T1000 (cell line): ENCODE data around the gene PCDHA5.
"Not testable (repeated sequence)": the region's sequence is repeated elsewhere in the genome, so short reads cannot be mapped to it uniquely, and the experiment has no call there.

ENCODE experiments used
- DNase-seq: peaks from one replicate; lab custom pipeline; 2025; ENCODE audit warnings: mixed read lengths; lab: John Stamatoyannopoulos, UW

The PCDHA5 gene

DNA sequence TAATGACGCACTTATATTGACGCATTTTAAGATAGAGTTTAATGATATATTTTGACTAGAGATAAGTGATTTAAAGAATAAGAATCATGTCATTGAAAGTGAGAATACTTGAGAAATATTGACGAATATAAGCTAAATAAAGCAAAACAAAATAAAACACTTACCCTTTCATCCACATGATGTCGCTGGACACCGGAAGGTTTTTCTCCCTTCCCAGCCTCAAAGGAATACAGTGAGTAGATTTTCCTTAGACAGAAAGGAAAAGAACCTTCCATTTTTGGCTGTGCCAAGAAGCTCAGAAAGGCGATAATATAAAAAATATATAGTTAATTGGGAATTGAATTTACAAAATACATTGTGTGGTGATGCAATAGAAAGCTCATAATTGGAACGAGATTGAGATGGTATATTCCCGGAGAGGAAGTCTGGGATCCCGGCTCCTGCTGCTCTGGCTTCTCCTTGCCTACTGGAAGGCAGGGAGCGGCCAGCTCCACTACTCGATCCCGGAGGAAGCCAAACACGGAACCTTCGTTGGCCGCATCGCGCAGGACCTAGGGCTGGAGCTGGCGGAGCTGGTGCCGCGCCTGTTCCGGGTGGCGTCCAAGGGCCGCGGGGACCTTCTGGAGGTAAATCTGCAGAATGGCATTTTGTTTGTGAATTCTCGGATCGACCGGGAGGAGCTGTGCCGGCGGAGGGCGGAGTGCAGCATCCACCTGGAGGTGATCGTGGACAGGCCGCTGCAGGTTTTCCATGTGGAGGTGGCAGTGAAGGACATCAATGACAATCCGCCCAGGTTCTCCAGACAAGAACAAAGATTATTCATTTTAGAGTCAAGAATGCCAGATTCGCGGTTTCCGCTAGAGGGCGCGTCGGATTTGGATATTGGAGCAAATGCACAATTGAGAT is at the start of gene PCDHA5:
TSS of gene PCDHA5 (plus strand) at position 239 of the 906 bp plus-strand sequence.
- no peak for DNase-seq

DNA sequence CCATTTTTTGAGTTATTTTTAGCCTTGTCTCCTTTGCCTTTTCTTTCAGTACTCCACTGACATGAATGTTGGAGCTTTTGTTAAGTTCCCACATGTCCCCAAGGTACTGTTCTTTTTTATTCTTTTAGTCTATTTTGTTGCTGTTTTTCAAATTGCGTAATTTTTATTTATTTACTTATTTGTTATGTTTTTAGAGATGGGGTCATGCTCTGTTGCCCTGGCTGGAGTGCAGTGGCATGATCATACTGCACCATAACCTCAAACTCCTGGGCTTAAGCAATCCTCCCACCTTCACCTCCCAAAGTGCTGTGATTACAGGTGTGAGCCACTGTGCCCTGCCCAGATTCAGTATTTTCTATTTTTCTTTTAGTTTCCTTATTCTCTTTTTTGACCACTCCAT is 40.9 kb upstream of the PCDHA5 start:
- no peak for DNase-seq

DNA sequence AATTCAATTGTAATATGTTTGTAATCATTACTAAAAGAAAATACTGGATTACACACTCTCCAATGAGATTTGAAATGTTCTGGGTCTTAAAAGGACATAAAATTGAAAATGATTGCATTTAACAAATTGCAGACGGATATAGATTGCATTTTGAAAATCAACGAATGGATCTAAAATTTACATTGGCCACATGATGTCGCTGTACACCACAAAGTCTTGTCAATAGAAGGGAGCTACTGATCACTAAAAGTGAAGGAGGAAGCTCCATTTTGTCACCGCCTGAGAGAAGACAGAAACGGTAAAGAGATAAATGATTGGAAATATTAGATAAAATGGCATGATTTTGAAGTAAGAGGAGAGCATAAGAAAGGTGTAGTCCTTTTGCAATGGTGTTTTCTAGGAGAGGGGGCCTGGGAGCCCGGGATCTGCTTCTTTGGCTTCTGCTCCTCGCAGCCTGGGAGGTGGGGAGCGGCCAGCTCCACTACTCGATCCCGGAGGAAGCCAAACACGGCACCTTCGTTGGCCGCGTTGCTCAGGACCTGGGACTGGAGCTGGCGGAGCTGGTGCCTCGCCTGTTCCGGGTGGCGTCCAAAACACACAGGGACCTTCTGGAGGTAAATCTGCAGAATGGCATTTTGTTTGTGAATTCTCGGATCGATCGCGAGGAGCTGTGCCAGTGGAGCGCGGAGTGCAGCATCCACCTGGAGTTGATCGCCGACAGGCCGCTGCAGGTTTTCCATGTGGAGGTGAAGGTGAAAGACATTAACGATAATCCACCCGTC is 35.3 kb upstream of the PCDHA5 start, which contains the start of gene PCDHA1:
TSS of gene PCDHA1 (plus strand) at position 236 of the 782 bp plus-strand sequence.
- no peak for DNase-seq

DNA sequence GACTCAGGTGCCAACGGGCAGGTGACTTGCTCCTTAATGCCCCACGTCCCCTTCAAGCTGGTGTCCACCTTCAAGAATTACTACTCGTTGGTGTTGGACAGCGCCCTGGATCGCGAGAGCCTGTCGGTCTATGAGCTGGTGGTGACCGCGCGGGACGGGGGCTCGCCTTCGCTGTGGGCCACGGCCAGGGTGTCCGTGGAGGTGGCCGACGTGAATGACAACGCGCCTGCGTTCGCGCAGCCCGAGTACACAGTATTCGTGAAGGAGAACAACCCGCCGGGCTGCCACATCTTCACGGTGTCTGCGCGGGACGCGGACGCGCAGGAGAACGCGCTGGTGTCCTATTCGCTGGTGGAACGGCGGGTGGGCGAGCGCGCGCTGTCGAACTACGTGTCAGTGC is 34.0 kb upstream of the PCDHA5 start:
- not testable (repeated sequence) for DNase-seq

DNA sequence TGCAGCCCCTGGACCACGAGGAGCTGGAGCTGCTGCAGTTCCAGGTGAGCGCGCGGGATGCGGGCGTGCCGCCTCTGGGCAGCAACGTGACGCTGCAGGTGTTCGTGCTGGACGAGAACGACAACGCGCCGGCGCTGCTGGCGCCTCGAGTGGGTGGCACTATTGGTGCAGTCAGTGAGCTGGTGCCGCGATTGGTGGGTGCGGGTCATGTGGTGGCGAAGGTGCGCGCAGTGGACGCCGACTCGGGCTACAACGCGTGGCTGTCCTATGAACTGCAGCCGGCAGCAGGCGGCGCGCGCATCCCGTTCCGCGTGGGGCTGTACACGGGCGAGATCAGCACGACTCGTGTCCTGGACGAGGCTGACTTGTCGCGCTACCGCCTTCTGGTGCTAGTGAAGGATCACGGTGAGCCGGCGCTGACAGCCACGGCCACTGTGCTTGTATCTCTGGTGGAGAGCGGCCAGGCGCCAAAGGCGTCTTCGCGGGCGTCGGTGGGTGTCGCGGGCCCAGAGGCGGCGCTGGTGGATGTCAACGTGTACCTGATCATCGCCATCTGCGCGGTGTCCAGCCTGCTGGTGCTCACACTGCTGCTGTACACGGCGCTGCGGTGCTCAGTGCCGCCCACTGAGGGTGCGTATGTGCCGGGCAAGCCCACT is 33.4 kb upstream of the PCDHA5 start:
- DNase-seq: not testable (repeated sequence)

DNA sequence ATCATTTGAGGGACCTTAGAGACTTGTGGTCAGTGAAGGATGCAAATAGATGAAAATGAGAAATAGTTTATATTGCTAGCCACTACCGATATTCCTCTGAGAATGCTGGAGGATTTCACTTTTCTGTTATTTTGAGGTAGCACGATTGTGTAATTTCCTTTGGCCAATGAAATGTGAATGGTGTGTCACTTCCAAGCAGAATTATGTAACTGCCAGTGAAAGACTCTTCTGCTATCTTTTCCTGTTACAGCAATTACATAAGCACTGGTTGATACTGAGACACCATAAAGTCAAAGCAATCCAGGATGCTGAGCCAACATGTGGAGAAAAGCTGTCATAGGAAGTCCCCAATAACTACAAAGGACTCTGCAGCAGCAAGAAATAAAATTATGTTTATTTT is 30.3 kb upstream of the PCDHA5 start:
- no peak for DNase-seq

DNA sequence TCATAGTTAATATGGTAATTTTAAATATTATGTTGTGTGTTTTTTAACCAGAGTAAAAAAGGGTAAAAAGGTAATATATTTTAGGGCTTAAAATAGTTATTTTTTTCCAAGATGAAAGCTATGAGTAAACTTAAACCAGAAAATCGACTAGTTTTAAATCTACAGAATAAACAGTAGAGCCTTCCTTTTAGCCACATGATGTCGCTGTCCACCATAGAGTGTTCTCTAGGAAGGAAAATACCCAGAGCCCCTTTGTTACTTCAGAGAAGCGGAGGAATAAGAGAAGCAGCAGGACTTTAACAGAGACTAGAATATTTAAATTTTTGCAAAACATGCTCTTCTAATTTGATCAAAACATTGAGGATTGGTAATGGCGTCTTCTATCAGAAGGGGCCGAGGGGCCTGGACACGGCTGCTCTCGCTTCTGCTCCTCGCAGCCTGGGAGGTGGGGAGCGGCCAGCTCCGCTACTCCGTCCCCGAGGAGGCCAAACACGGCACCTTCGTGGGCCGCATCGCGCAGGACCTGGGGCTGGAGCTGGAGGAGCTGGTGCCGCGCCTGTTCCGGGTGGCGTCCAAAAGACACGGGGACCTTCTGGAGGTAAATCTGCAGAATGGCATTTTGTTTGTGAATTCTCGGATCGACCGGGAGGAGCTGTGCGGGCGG is 26.7 kb upstream of the PCDHA5 start, which contains the start of gene PCDHA2:
TSS of gene PCDHA2 (plus strand) at position 258 of the 664 bp plus-strand sequence.
- DNase-seq: no peak

DNA sequence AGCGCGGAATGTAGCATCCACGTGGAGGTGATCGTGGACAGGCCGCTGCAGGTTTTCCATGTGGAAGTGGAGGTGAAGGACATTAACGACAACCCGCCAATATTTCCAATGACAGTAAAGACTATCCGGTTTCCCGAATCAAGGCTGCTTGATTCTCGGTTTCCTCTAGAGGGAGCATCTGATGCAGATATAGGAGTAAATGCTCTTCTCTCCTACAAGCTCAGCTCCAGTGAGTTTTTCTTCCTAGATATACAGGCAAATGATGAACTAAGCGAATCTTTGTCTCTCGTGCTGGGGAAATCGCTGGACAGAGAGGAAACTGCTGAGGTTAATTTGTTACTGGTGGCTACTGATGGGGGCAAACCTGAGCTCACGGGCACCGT is 26.2 kb upstream of the PCDHA5 start:
- DNase-seq: no peak

DNA sequence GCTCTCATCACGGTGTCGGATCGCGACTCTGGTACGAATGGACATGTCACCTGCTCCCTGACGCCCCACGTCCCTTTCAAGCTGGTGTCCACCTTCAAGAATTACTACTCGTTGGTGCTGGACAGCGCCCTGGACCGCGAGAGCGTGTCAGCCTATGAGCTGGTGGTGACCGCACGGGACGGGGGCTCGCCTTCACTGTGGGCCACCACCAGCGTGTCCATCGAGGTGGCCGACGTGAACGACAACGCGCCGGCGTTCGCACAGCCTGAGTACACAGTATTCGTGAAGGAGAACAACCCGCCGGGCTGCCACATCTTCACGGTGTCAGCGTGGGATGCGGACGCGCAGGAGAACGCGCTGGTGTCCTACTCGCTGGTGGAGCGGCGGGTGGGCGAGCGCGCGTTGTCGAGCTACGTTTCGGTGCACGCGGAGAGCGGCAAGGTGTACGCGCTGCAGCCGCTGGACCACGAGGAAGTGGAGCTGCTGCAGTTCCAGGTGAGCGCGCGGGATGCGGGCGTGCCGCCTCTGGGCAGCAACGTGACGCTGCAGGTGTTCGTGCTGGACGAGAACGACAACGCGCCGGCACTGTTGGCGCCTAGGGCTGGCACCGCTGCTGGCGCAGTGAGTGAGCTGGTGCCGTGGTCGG is 25.2 kb upstream of the PCDHA5 start:
- DNase-seq: not testable (repeated sequence)

DNA sequence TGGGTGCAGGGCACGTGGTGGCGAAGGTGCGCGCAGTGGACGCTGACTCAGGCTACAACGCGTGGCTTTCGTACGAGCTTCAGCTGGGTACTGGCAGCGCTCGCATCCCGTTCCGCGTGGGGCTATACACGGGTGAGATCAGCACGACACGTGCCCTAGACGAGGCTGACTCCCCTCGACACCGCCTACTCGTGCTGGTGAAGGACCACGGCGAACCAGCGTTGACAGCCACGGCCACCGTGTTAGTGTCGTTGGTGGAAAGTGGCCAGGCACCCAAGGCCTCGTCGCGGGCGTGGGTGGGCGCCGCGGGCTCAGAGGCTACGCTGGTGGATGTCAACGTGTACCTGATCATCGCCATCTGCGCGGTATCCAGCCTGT is 24.7 kb upstream of the PCDHA5 start:
- DNase-seq: no peak

DNA sequence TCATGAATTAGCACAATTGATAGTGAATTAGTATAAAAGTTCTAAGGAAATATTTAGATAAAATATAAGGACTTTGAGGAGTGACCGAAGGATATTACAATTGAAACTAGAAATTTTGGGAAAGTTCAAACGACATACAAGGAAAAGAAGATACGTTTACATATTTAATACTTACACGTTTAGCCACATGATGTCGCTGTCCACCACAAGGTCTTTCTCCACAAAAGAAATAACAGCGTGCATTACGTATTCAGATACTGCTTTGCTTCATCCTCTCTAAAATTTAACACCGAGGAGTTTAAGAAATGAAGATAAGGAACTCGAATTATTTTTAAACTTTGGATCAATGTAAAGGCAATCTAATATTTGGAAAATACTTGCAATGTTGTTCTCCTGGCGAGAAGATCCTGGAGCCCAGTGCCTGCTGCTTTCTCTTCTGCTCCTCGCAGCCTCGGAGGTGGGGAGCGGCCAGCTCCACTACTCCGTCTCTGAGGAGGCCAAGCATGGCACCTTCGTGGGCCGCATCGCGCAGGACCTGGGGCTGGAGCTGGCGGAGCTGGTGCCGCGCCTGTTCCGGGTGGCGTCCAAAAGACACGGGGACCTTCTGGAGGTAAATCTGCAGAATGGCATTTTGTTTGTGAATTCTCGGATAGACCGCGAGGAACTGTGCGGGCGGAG is 20.5 kb upstream of the PCDHA5 start, which contains the start of gene PCDHA3:
TSS of gene PCDHA3 (plus strand) at position 242 of the 678 bp plus-strand sequence.
- no peak for DNase-seq

DNA sequence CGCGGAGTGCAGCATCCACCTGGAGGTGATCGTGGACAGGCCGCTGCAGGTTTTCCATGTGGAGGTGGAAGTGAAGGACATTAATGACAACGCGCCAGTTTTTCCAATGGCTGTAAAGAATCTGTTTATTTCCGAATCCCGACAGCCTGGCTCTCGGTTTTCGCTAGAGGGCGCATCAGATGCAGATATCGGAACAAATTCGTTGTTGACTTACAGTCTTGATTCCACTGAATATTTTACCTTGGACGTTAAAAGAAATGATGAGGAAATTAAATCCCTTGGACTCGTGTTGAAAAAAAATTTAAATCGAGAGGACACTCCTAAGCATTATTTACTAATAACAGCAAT is 19.9 kb upstream of the PCDHA5 start:
- no peak for DNase-seq

DNA sequence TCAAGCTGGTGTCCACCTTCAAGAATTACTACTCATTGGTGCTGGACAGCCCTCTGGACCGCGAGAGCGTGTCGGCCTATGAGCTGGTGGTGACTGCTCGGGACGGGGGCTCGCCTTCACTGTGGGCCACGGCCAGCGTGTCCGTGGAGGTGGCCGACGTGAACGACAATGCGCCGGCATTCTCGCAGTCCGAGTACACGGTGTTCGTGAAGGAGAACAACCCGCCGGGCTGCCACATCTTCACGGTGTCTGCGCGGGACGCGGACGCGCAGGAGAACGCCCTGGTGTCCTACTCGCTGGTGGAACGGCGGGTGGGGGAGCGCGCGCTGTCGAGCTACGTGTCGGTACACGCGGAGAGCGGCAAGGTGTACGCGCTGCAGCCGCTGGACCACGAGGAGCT is 19.0 kb upstream of the PCDHA5 start:
- not testable (repeated sequence) for DNase-seq

DNA sequence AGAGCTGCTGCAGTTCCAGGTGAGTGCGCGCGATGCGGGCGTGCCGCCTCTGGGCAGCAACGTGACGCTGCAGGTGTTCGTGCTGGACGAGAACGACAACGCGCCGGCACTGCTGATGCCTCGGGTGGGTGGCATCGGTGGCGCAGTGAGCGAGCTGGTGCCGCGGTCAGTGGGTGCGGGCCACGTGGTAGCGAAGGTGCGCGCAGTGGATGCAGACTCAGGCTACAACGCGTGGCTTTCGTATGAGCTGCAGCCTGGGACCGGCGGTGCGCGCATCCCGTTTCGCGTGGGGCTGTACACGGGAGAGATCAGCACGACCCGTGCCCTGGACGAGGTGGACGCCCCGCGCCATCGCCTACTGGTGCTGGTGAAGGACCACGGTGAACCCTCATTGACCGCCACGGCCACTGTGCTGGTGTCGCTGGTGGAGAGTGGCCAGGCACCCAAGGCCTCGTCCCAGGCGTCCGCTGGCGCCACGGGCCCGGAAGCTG is 18.6 kb upstream of the PCDHA5 start:
- DNase-seq: no peak

DNA sequence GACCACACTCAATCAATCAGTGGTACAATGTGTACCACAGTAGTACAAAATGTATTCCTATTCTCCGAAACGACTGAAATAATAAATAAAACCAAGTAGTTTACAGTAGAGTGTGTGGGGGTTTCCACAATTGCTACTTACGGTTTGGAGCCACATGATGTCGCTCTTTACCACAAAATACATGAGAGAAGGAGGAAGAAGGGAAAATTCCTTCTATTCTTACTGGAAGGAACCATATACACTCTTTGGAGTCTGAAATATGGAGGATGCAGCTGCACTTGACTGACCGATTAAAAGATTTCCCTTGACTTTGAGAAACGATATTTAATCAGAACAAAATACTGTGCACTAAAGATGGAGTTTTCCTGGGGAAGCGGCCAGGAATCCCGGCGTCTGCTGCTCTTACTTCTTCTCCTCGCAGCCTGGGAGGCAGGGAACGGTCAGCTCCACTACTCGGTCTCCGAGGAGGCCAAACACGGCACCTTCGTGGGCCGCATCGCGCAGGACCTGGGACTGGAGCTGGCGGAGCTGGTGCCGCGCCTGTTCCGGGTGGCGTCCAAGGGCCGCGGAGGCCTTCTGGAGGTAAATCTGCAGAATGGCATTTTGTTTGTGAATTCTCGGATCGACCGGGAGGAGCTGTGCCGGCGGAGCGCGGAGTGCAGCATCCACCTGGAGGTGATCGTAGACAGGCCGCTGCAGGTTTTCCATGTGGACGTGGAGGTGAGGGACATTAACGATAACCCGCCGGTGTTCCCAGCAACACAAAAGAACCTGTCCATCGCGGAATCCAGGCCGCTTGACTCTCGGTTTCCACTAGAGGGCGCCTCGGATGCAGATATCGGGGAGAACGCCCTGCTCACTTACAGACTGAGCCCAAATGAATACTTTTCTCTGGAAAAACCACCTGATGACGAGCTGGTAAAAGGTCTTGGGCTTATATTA is 14.3 kb upstream of the PCDHA5 start, which contains the start of gene PCDHA4:
TSS of gene PCDHA4 (plus strand) at position 235 of the 942 bp plus-strand sequence.
- DNase-seq: no peak

DNA sequence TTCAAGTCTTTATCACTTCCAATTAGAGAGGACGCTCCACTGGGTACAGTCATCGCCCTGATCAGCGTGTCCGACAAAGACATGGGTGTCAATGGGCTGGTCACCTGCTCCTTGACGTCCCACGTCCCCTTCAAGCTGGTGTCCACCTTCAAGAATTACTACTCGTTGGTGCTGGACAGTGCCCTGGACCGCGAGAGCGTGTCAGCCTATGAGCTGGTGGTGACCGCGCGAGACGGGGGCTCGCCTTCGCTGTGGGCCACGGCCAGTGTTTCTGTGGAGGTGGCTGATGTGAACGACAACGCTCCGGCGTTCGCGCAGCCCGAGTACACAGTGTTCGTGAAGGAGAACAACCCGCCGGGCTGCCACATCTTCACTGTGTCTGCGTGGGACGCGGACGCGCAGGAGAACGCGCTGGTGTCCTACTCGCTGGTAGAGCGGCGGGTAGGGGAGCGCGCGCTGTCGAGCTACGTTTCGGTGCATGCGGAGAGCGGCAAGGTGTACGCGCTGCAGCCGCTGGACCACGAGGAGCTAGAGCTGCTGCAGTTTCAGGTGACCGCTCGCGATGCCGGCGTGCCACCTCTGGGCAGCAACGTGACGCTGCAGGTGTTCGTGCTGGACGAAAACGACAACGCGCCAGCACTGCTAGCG is 13.0 kb upstream of the PCDHA5 start:
- not testable (repeated sequence) for DNase-seq

DNA sequence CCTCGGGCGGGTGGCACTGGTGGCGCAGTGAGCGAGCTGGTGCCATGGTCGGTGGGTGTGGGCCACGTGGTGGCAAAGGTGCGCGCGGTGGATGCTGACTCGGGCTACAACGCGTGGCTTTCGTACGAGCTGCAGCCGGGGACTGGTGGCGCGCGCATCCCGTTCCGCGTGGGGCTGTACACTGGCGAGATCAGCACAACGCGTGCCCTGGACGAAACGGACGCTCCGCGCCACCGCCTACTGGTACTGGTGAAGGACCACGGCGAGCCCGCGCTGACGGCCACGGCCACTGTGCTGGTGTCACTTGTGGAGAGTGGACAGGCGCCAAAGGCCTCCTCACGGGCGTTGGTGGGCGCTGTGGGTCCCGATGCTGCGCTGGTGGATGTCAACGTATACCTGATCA is 12.5 kb upstream of the PCDHA5 start:
- no peak for DNase-seq

DNA sequence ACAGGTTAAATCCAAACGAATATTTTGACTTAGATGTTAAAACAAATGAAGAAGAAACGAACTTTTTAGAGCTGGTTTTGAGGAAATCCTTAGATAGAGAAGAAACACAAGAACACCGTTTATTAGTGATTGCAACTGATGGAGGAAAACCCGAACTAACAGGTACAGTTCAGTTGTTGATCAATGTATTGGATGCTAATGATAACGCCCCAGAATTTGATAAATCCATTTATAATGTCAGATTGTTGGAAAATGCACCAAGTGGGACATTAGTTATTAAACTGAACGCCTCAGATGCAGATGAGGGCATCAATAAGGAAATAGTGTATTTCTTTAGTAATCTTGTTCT is 842 bp downstream of the PCDHA5 start:
- DNase-seq: no peak

DNA sequence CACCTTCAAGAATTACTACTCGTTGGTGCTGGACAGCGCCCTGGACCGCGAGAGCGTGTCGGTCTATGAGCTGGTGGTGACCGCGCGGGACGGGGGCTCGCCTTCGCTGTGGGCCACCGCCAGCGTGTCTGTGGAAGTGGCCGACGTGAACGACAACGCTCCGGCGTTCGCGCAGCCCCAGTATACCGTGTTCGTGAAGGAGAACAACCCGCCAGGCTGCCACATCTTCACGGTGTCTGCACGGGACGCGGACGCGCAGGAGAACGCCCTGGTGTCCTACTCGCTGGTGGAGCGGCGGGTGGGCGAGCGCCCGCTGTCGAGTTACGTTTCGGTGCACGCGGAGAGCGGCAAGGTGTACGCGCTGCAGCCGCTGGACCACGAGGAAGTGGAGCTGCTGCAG is 1.6 kb downstream of the PCDHA5 start:
- not testable (repeated sequence) for DNase-seq
